Esophagus (tissue), 2 donors: Measurements from ENCODE around the gene XBP1. TPM values are rescaled to one million over a fixed set of nuclear protein-coding genes. Genes with fewer than 3 reads are reported as not detected.
"Not testable (repeated sequence)": the region's sequence is repeated elsewhere in the genome, so short reads cannot be mapped to it uniquely, and the experiment has no call there.

ENCODE experiments used
- H3K27ac ChIP-seq, 2 donors: one replicate each; pipeline ENCODE4 v1.5.1; 2013; ENCODE audit warnings: low read depth in 2 of 2, mild to moderate bottlenecking in 2 of 2, inconsistent platforms in 1 of 2, low read length in 1 of 2, moderate library complexity in 1 of 2
- H3K27me3 ChIP-seq, 2 donors: one replicate each; pipeline ENCODE4 v1.6.1; 2013; ENCODE audit warnings: low read length in 2 of 2, control low read depth in 1 of 2, mild to moderate bottlenecking in 1 of 2; ENCODE audit not compliant: insufficient read depth in 2 of 2, control insufficient read depth in 1 of 2
- H3K36me3 ChIP-seq, 2 donors: one replicate each; pipeline ENCODE4 v1.6.1; 2013; ENCODE audit warnings: low read length in 1 of 2; ENCODE audit not compliant: control insufficient read depth in 2 of 2, insufficient read depth in 2 of 2
- H3K4me1 ChIP-seq, 2 donors: one replicate each; pipeline ENCODE4 v1.6.1; 2013; ENCODE audit warnings: low read length in 1 of 2; ENCODE audit not compliant: control insufficient read depth in 2 of 2, insufficient read depth in 2 of 2
- H3K4me3 ChIP-seq, 2 donors: one replicate each; pipeline ENCODE4 v1.5.1; 2013; ENCODE audit warnings: low read length in 2 of 2, mild to moderate bottlenecking in 2 of 2, low read depth in 1 of 2, moderate library complexity in 1 of 2
- H3K9me3 ChIP-seq, 2 donors: one replicate each; pipeline ENCODE4 v1.6.1; 2013; ENCODE audit warnings: mild to moderate bottlenecking in 2 of 2, low read depth in 1 of 2, low read length in 1 of 2, moderate library complexity in 1 of 2; ENCODE audit not compliant: control insufficient read depth in 2 of 2, insufficient read depth in 1 of 2
- WGBS, 2 donors: extraction: QIAGEN DNeasy Blood & Tissue Kit; methylation state at CpG; one replicate each; pipeline ENCODE4 v1.1.7; 2013; 5-methylcytosine and 5-hydroxymethylcytosine counted together
- polyA plus RNA-seq, 2 donors: library from polyadenylated mRNA; stranded (reverse); fragments of 200-250 nt; gene quantifications; one replicate each; pipeline ENCODE4 v1.2.3, GENCODE V29; 2013
- donor health status: healthy with polysubstance abuse.
- donor health status: Bipolar disorder and iron deficiency.

Gene XBP1
- polyA plus RNA-seq, 2 donors = 30.5 to 84.1 TPM

- H3K4me1 ChIP-seq = peaks cover 0 to 9% of the 10 kb centered on the region in 2 donors
- no peaks in the 10 kb centered on the region for H3K27me3 ChIP-seq
- whole genome bisulfite sequencing, 2 donors = 56 to 66% methylated on average over 13 of the region's 13 CpGs
- no peak overlapping the region for H3K4me3 ChIP-seq
- peak overlapping the region; percentile 50 to 61 for H3K27ac ChIP-seq
- H3K36me3 ChIP-seq = no peaks in the 10 kb centered on the region
- H3K9me3 ChIP-seq = no peaks in the 10 kb centered on the region
These were observed 10.6 kb upstream of the XBP1 start for GRCh38 chr22:28810821-28811491.

- no peak overlapping the region for H3K27ac ChIP-seq
- no peak overlapping the region for H3K4me3 ChIP-seq
- H3K27me3 ChIP-seq = no peaks in the 10 kb centered on the region
- H3K4me1 ChIP-seq = peaks cover 0 to 9% of the 10 kb centered on the region in 2 donors
- H3K36me3 ChIP-seq = no peaks in the 10 kb centered on the region
- H3K9me3 ChIP-seq = no peaks in the 10 kb centered on the region
These were observed 8.5 kb upstream of the XBP1 start for GRCh38 chr22:28808716-28809355.

GRCh38 chr22:28805426-28805825 is 5.1 kb upstream of the XBP1 start:
- H3K36me3 ChIP-seq, H3K4me1 ChIP-seq, H3K27me3 ChIP-seq, H3K9me3 ChIP-seq, H3K27ac ChIP-seq, H3K4me3 ChIP-seq: not testable (repeated sequence)
- WGBS, 2 donors = 70 to 82% methylated on average over 5 of the region's 5 CpGs

- peaks cover 0 to 3% of the 10 kb centered on the region in 2 donors for H3K4me1 ChIP-seq
These were observed 2.3 kb upstream of the XBP1 start for GRCh38 chr22:28802595-28803123.

GRCh38 chr22:28801845-28802594 is 1.7 kb upstream of the XBP1 start:
- peaks cover 0 to 3% of the 10 kb centered on the region in 2 donors for H3K4me1 ChIP-seq
- H3K36me3 ChIP-seq = peaks cover 0 to 6% of the 10 kb centered on the region in 2 donors
- 42 to 56% methylated on average over 14 of the region's 14 CpGs for WGBS, 2 donors
- peak overlapping the region; percentile 13 to 63 for H3K27ac ChIP-seq
- no peaks in the 10 kb centered on the region for H3K9me3 ChIP-seq
- no peak overlapping the region for H3K4me3 ChIP-seq
- no peaks in the 10 kb centered on the region for H3K27me3 ChIP-seq

More at GRCh38 chr22:28802595-28803123, 2.3 kb upstream of the XBP1 start:
- Histone ChIP-seq H3K27ac (no peak overlapping the region), H3K9me3 (no peaks in the 10 kb centered on the region), H3K36me3 (peaks cover 0 to 3% of the 10 kb centered on the region in 2 donors), H3K27me3 (no peaks in the 10 kb centered on the region), H3K4me3 (no peak overlapping the region)
- 62 to 72% methylated on average over 7 of the region's 7 CpGs for WGBS, 2 donors

- Histone ChIP-seq H3K36me3 (peaks cover 13 to 18% of the 10 kb centered on the region in 2 donors), H3K27me3 (no peaks in the 10 kb centered on the region), H3K4me3 (peak overlapping the region; percentile 65 to 95), H3K27ac (peak overlapping the region; percentile 95 to 99), H3K9me3 (no peaks in the 10 kb centered on the region), H3K4me1 (peaks cover 0 to 3% of the 10 kb centered on the region in 2 donors)
- WGBS, 2 donors = 1% methylated on average over 30 to 31 of the region's 31 CpGs
These were observed 612 bp downstream of the XBP1 start for GRCh38 chr22:28799606-28800307.

GRCh38 chr22:28798810-28799605 is 1.4 kb downstream of the XBP1 start:
- peak overlapping the region; percentile 65 to 95 for H3K4me3 ChIP-seq

GRCh38 chr22:28795932-28796856 is 4.2 kb downstream of the XBP1 start:
- 76 to 82% methylated on average over 5 of the region's 5 CpGs for WGBS, 2 donors
- no peak overlapping the region for H3K27ac ChIP-seq
- no peak overlapping the region for H3K4me3 ChIP-seq
- H3K9me3 ChIP-seq = no peaks in the 10 kb centered on the region
- no peaks in the 10 kb centered on the region for H3K4me1 ChIP-seq
- H3K27me3 ChIP-seq = no peaks in the 10 kb centered on the region
- H3K36me3 ChIP-seq = peaks cover 15 to 18% of the 10 kb centered on the region in 2 donors

More at GRCh38 chr22:28798810-28799605, 1.4 kb downstream of the XBP1 start:
- Histone ChIP-seq H3K27me3 (no peaks in the 10 kb centered on the region), H3K9me3 (no peaks in the 10 kb centered on the region), H3K27ac (peak overlapping the region; percentile 95 to 99), H3K4me1 (peaks cover 0 to 3% of the 10 kb centered on the region in 2 donors), H3K36me3 (peaks cover 15 to 18% of the 10 kb centered on the region in 2 donors)
- WGBS, 2 donors = 2 to 3% methylated on average over 7 of the region's 7 CpGs
